Measurements from ENCODE around the gene CCND3. TPM values are rescaled to one million over a fixed set of nuclear protein-coding genes. Genes with fewer than 3 reads are reported as not detected.
A peak's percentile ranks its signal among the peaks of the same experiment; 100 is the strongest.

CCND3 gene
- total and polyA plus RNA-seq, 4 donors = 21.1 to 44.0 (median 32.2) TPM

- 93% methylated on average over 2 of the region's 2 CpGs for WGBS (ENCODE audit: insufficient coverage)
- Histone ChIP-seq H3K4me1 (ENCODE audit: control insufficient read depth, insufficient read depth, low read length) (peaks cover 10% of the 10 kb centered on the region), H3K9me3 (ENCODE audit: control insufficient read depth, insufficient read depth, low read length) (no peaks in the 10 kb centered on the region), H3K27me3 (ENCODE audit: control insufficient read depth, insufficient read depth, low read length) (no peaks in the 10 kb centered on the region), H3K36me3 (ENCODE audit: control insufficient read depth, insufficient read depth, low read length) (peaks cover 86% of the 10 kb centered on the region), H3K4me3 (ENCODE audit: low read depth, low read length) (no peak overlapping the region), H3K27ac (ENCODE audit: low read depth, low read length) (no peak overlapping the region)
- DNase-seq (ENCODE audit: low read depth in 4 of 6, low spot score in 6 of 6) = no peak
Observed at GRCh38 chr6:41931792-41932191, 9.8 kb downstream of the CCND3 start.

- H3K36me3 ChIP-seq (ENCODE audit: control insufficient read depth, insufficient read depth, low read length) = peaks cover 74% of the 10 kb centered on the region
- H3K27me3 ChIP-seq (ENCODE audit: control insufficient read depth, insufficient read depth, low read length) = no peaks in the 10 kb centered on the region
- no peaks in the 10 kb centered on the region for H3K4me1 ChIP-seq (ENCODE audit: control insufficient read depth, insufficient read depth, low read length)
- no peak for DNase-seq (ENCODE audit: low read depth in 4 of 6, low spot score in 6 of 6)
- no peak overlapping the region for H3K4me3 ChIP-seq (ENCODE audit: low read depth, low read length)
- H3K9me3 ChIP-seq (ENCODE audit: control insufficient read depth, insufficient read depth, low read length) = no peaks in the 10 kb centered on the region
- H3K27ac ChIP-seq (ENCODE audit: low read depth, low read length) = no peak overlapping the region
- WGBS (ENCODE audit: insufficient coverage) = 97% methylated on average over 4 of the region's 6 CpGs
Observed at GRCh38 chr6:41929924-41930323, 11.7 kb downstream of the CCND3 start.

GRCh38 chr6:41927253-41927652 is 14.4 kb downstream of the CCND3 start:
- Histone ChIP-seq H3K36me3 (ENCODE audit: control insufficient read depth, insufficient read depth, low read length) (peaks cover 63% of the 10 kb centered on the region), H3K27me3 (ENCODE audit: control insufficient read depth, insufficient read depth, low read length) (no peaks in the 10 kb centered on the region), H3K9me3 (ENCODE audit: control insufficient read depth, insufficient read depth, low read length) (no peaks in the 10 kb centered on the region), H3K4me3 (ENCODE audit: low read depth, low read length) (no peak overlapping the region), H3K27ac (ENCODE audit: low read depth, low read length) (no peak overlapping the region), H3K4me1 (ENCODE audit: control insufficient read depth, insufficient read depth, low read length) (peaks cover 7% of the 10 kb centered on the region)
- WGBS (ENCODE audit: insufficient coverage) = 98% methylated on average over 6 of the region's 6 CpGs
- DNase-seq (ENCODE audit: low read depth in 4 of 6, low spot score in 6 of 6) = no peak

- Histone ChIP-seq H3K27me3 (ENCODE audit: control insufficient read depth, insufficient read depth, low read length) (no peaks in the 10 kb centered on the region), H3K36me3 (ENCODE audit: control insufficient read depth, insufficient read depth, low read length) (peaks cover 17% of the 10 kb centered on the region), H3K9me3 (ENCODE audit: control insufficient read depth, insufficient read depth, low read length) (no peaks in the 10 kb centered on the region), H3K27ac (ENCODE audit: low read depth, low read length) (no peak overlapping the region), H3K4me3 (ENCODE audit: low read depth, low read length) (peak overlapping the region; percentile 99), H3K4me1 (ENCODE audit: control insufficient read depth, insufficient read depth, low read length) (peaks cover 11% of the 10 kb centered on the region)
- 0% methylated on average over 5 of the region's 7 CpGs for WGBS (ENCODE audit: insufficient coverage)
- no peak for DNase-seq (ENCODE audit: low read depth in 4 of 6, low spot score in 6 of 6)
Observed at GRCh38 chr6:41922154-41922553, 19.5 kb downstream of the CCND3 start.

GRCh38 chr6:41921712-41921998 is 20.0 kb downstream of the CCND3 start:
- DNase-seq (ENCODE audit: low read depth in 4 of 6, low spot score in 6 of 6) = no peak
- peak overlapping the region; percentile 99 for H3K4me3 ChIP-seq (ENCODE audit: low read depth, low read length)
- peaks cover 18% of the 10 kb centered on the region for H3K36me3 ChIP-seq (ENCODE audit: control insufficient read depth, insufficient read depth, low read length)
- 0% methylated on average over 18 of the region's 20 CpGs for WGBS (ENCODE audit: insufficient coverage)
- peak overlapping the region; percentile 100 for H3K27ac ChIP-seq (ENCODE audit: low read depth, low read length)
- H3K9me3 ChIP-seq (ENCODE audit: control insufficient read depth, insufficient read depth, low read length) = no peaks in the 10 kb centered on the region
- peaks cover 11% of the 10 kb centered on the region for H3K4me1 ChIP-seq (ENCODE audit: control insufficient read depth, insufficient read depth, low read length)
- no peaks in the 10 kb centered on the region for H3K27me3 ChIP-seq (ENCODE audit: control insufficient read depth, insufficient read depth, low read length)

- WGBS (ENCODE audit: insufficient coverage) = 0% methylated on average over 55 of the region's 55 CpGs
- Histone ChIP-seq H3K4me1 (ENCODE audit: control insufficient read depth, insufficient read depth, low read length) (peaks cover 11% of the 10 kb centered on the region), H3K27ac (ENCODE audit: low read depth, low read length) (peak within 1 kb of the TSS; percentile 100), H3K36me3 (ENCODE audit: control insufficient read depth, insufficient read depth, low read length) (peaks cover 21% of the 10 kb centered on the region), H3K9me3 (ENCODE audit: control insufficient read depth, insufficient read depth, low read length) (no peaks in the 10 kb centered on the region), H3K4me3 (ENCODE audit: low read depth, low read length) (peak within 1 kb of the TSS; percentile 99), H3K27me3 (ENCODE audit: control insufficient read depth, insufficient read depth, low read length) (no peaks in the 10 kb centered on the region)
- DNase-seq (ENCODE audit: low read depth in 4 of 6, low spot score in 6 of 6) = peak; percentile 92 to 99 (median 96)
Observed at GRCh38 chr6:41920921-41921711, 20.5 kb downstream of the CCND3 start, which contains the start of the genes BYSL and MED20. BYSL (plus strand) TSS chr6:41921499; CDS start chr6:41921563, 64 bp downstream. MED20 (minus strand) TSS chr6:41921139; CDS start chr6:41921018, 121 bp downstream.

GRCh38 chr6:41917528-41917927 is 24.1 kb downstream of the CCND3 start:
- Histone ChIP-seq H3K27me3 (ENCODE audit: control insufficient read depth, insufficient read depth, low read length) (no peaks in the 10 kb centered on the region), H3K4me1 (ENCODE audit: control insufficient read depth, insufficient read depth, low read length) (peaks cover 4% of the 10 kb centered on the region), H3K27ac (ENCODE audit: low read depth, low read length) (no peak overlapping the region), H3K9me3 (ENCODE audit: control insufficient read depth, insufficient read depth, low read length) (no peaks in the 10 kb centered on the region), H3K4me3 (ENCODE audit: low read depth, low read length) (no peak overlapping the region), H3K36me3 (ENCODE audit: control insufficient read depth, insufficient read depth, low read length) (peaks cover 36% of the 10 kb centered on the region)
- DNase-seq (ENCODE audit: low read depth in 4 of 6, low spot score in 6 of 6) = no peak
- WGBS (ENCODE audit: insufficient coverage) = 78% methylated on average over 2 of the region's 4 CpGs

- Histone ChIP-seq H3K36me3 (ENCODE audit: control insufficient read depth, insufficient read depth, low read length) (peaks cover 45% of the 10 kb centered on the region), H3K9me3 (ENCODE audit: control insufficient read depth, insufficient read depth, low read length) (no peaks in the 10 kb centered on the region), H3K27me3 (ENCODE audit: control insufficient read depth, insufficient read depth, low read length) (no peaks in the 10 kb centered on the region), H3K27ac (ENCODE audit: low read depth, low read length) (no peak overlapping the region), H3K4me1 (ENCODE audit: control insufficient read depth, insufficient read depth, low read length) (no peaks in the 10 kb centered on the region), H3K4me3 (ENCODE audit: low read depth, low read length) (no peak overlapping the region)
- WGBS (ENCODE audit: insufficient coverage) = no CpG with 5 or more reads among the region's 4 CpGs
- DNase-seq (ENCODE audit: low read depth in 4 of 6, low spot score in 6 of 6) = no peak
Observed at GRCh38 chr6:41914869-41915530, 26.6 kb downstream of the CCND3 start.

GRCh38 chr6:41914343-41914742 is 27.3 kb downstream of the CCND3 start:
- H3K9me3 ChIP-seq (ENCODE audit: control insufficient read depth, insufficient read depth, low read length) = no peaks in the 10 kb centered on the region
- peaks cover 45% of the 10 kb centered on the region for H3K36me3 ChIP-seq (ENCODE audit: control insufficient read depth, insufficient read depth, low read length)
- DNase-seq (ENCODE audit: low read depth in 4 of 6, low spot score in 6 of 6) = no peak
- H3K27me3 ChIP-seq (ENCODE audit: control insufficient read depth, insufficient read depth, low read length) = no peaks in the 10 kb centered on the region
- no CpG with 5 or more reads among the region's 2 CpGs for WGBS (ENCODE audit: insufficient coverage)
- H3K27ac ChIP-seq (ENCODE audit: low read depth, low read length) = no peak overlapping the region
- H3K4me3 ChIP-seq (ENCODE audit: low read depth, low read length) = no peak overlapping the region
- no peaks in the 10 kb centered on the region for H3K4me1 ChIP-seq (ENCODE audit: control insufficient read depth, insufficient read depth, low read length)

GRCh38 chr6:41909727-41910126 is 31.9 kb downstream of the CCND3 start:
- no peak for DNase-seq (ENCODE audit: low read depth in 4 of 6, low spot score in 6 of 6)
- Histone ChIP-seq H3K27me3 (ENCODE audit: control insufficient read depth, insufficient read depth, low read length) (no peaks in the 10 kb centered on the region), H3K4me3 (ENCODE audit: low read depth, low read length) (no peak overlapping the region), H3K9me3 (ENCODE audit: control insufficient read depth, insufficient read depth, low read length) (no peaks in the 10 kb centered on the region), H3K36me3 (ENCODE audit: control insufficient read depth, insufficient read depth, low read length) (peaks cover 45% of the 10 kb centered on the region), H3K27ac (ENCODE audit: low read depth, low read length) (no peak overlapping the region), H3K4me1 (ENCODE audit: control insufficient read depth, insufficient read depth, low read length) (no peaks in the 10 kb centered on the region)
- WGBS (ENCODE audit: insufficient coverage) = no CpG with 5 or more reads among the region's 1 CpG
